Measurements from ENCODE around the gene HSPBP1. TPM values are rescaled to one million over a fixed set of nuclear protein-coding genes. Genes with fewer than 3 reads are reported as not detected.

The HSPBP1 gene
- total RNA-seq, 4 donors from 2014 or later: 28.5 to 44.0 (median 32.2) TPM

GRCh38 chr19:55246462-55247451 lies 33.2 kb downstream of the HSPBP1 start:
- Histone ChIP-seq H3K27ac (replicated peaks in 1 of 4) (no peak overlapping the region), H3K27me3 (no peaks in the 10 kb centered on the region), H3K9me3 (no peaks in the 10 kb centered on the region), H3K36me3 (peaks cover 35 to 65% (median 58%) of the 10 kb centered on the region in 4 donors), H3K4me3 (no peak overlapping the region), H3K4me1 (peaks cover 34 to 51% (median 43%) of the 10 kb centered on the region in 4 donors)
- no peak for TF ChIP-seq POLR2A (IDR thresholded peaks at IDR 0.05; ENCODE audit: low read depth)
- no peak for TF ChIP-seq CTCF (IDR thresholded peaks at IDR 0.05)
- no peak for TF ChIP-seq POLR2AphosphoS5 (IDR thresholded peaks at IDR 0.05)
- WGBS: 88% methylated on average over 23 of the region's 40 CpGs
- intact Hi-C loops (cut with DNase I): no loop called here
- DNase-seq (ENCODE audit: extremely low spot score): no peak

GRCh38 chr19:55245236-55245904 lies 34.5 kb downstream of the HSPBP1 start:
- Histone ChIP-seq H3K27ac (replicated peaks in 1 of 4) (no peak overlapping the region), H3K4me3 (no peak overlapping the region), H3K9me3 (no peaks in the 10 kb centered on the region), H3K4me1 (peaks cover 23 to 37% (median 34%) of the 10 kb centered on the region in 4 donors), H3K27me3 (no peaks in the 10 kb centered on the region), H3K36me3 (peaks cover 47 to 78% (median 71%) of the 10 kb centered on the region in 4 donors)
- 94% methylated on average over 10 of the region's 23 CpGs for WGBS
- DNase-seq (ENCODE audit: extremely low spot score): no peak
- TF ChIP-seq CTCF (IDR thresholded peaks at IDR 0.05): no peak
- TF ChIP-seq POLR2AphosphoS5 (IDR thresholded peaks at IDR 0.05): no peak
- no peak for TF ChIP-seq EP300 (IDR thresholded peaks at IDR 0.05)
- no peak for TF ChIP-seq POLR2A (IDR thresholded peaks at IDR 0.05; ENCODE audit: low read depth)
- intact Hi-C loops (cut with DNase I): no loop called here

DNA sequence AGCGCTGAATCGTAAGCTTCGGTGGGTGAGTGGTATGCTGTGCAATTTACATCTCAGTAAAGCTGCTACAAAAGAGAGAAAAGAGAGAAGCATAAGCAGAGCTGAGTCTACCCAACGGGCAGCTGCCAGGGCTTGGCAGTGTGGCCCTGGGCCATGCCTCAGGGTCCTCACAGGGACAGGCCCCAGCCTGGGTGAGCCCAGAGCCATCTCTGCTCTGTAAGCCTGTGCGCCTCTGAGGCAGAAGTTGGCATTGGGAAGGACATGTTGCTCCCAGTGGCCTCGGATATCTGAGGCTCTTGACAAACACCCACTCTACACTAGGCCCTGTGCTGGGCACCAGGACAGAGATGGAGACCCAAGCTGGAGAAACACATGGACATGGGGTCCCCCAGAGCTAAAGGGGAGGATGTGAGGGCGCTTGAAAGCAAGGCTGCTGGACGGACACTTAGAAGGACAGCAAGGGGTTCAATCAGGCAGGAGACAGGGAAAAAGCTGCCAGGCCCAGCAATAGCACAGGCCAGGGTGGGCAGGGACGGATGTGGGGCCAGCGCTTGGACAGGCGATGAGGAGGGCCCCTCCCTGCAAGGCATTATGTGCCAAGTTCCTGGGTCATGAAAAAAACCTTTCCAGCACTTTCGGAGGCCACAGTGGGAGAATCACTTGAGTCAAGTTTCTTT lies 35.8 kb downstream of the HSPBP1 start:
- intact Hi-C loops (cut with DNase I): no loop called here
- H3K9me3 ChIP-seq: no peaks in the 10 kb centered on the region
- TF ChIP-seq POLR2AphosphoS5 (IDR thresholded peaks at IDR 0.05): no peak
- TF ChIP-seq EP300 (IDR thresholded peaks at IDR 0.05): no peak
- TF ChIP-seq CTCF (IDR thresholded peaks at IDR 0.05): no peak
- TF ChIP-seq POLR2A (IDR thresholded peaks at IDR 0.05; ENCODE audit: low read depth): no peak
- WGBS: 86% methylated on average over 12 of the region's 12 CpGs
- no peaks in the 10 kb centered on the region for H3K27me3 ChIP-seq
- H3K4me3 ChIP-seq: no peak overlapping the region
- H3K4me1 ChIP-seq: peaks cover 22 to 26% (median 24%) of the 10 kb centered on the region in 4 donors
- DNase-seq (ENCODE audit: extremely low spot score): no peak
- peaks cover 59 to 82% (median 80%) of the 10 kb centered on the region in 4 donors for H3K36me3 ChIP-seq
- H3K27ac ChIP-seq (replicated peaks in 1 of 4): no peak overlapping the region

DNA sequence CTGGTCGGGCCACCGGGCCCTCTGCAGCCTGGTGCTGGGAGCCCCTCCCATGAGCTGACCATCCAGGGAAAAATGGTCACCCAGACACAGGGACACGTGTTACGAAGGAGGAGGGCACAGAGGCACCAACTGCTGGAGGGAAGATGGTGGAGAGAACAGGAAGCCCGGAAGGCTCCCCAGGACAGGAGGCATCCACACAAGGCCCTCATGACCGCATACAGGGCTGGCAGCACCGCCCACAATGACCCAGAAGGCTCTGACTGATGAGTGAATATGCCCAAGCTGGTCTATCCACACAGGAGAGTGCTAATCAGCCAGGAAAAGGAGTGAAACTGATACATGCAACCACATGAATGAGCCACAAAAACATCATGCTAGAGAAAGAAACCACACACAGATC lies 37.4 kb downstream of the HSPBP1 start:
- Histone ChIP-seq H3K27ac (replicated peaks in 1 of 4) (no peak overlapping the region), H3K36me3 (peaks cover 75 to 99% (median 96%) of the 10 kb centered on the region in 4 donors), H3K4me3 (no peak overlapping the region), H3K9me3 (no peaks in the 10 kb centered on the region), H3K4me1 (peaks cover 6 to 10% (median 8%) of the 10 kb centered on the region in 4 donors), H3K27me3 (no peaks in the 10 kb centered on the region)
- TF ChIP-seq EP300 (IDR thresholded peaks at IDR 0.05) (no peak), POLR2A (IDR thresholded peaks at IDR 0.05; ENCODE audit: low read depth) (no peak), CTCF (IDR thresholded peaks at IDR 0.05) (no peak), POLR2AphosphoS5 (IDR thresholded peaks at IDR 0.05) (no peak)
- no peak for DNase-seq (ENCODE audit: extremely low spot score)
- intact Hi-C loops (cut with DNase I): no loop called here
- WGBS: 87% methylated on average over 7 of the region's 7 CpGs
